ENCODE results near the gene ADAM8. TPM values are rescaled to one million over a fixed set of nuclear protein-coding genes. Genes with fewer than 3 reads are reported as not detected.

Gene ADAM8
- total and polyA plus RNA-seq, 10 of the 15 experiments (the other 5 are each of a cell fraction or from before 2014, with no cell fraction given) = 0.37 to 92.7 (median 21.7) TPM

GRCh38 chr10:133274751-133275683, 1.7 kb downstream of the ADAM8 start:
- peak overlapping the region; percentile 94 for H3K4me3 ChIP-seq
- in situ Hi-C loops (cut with MboI) = no loop called here
- peak; percentile 90 for FAIRE-seq
- peak; percentile 69 for ATAC-seq
- no peaks in the 10 kb centered on the region for H3K9me3 ChIP-seq (replicated peaks; ENCODE audit: control insufficient read depth, insufficient read depth, low read length)
- peaks cover 33% of the 10 kb centered on the region for H3K4me1 ChIP-seq (ENCODE audit: control insufficient read depth, insufficient read depth, low read length)
- SMC1A ChIA-PET (ENCODE audit: uncharacterized antibody, unreplicated experiment) = interaction anchor here (1.0 to 1.5 kb wide), 3 partner anchors 12 to 127 kb away, joined by 4 to 5 read pairs (median 4); no protein-coding TSS in a partner anchor
- RAD21 ChIA-PET (ENCODE audit: unreplicated experiment) = interaction anchor here (1.2 to 2.4 kb wide), 5 partner anchors 14 to 131 kb away, joined by 3 to 9 read pairs (median 4); no protein-coding TSS in a partner anchor
- POLR2A ChIA-PET = interaction anchor here (0.5 to 1.5 kb wide), 5 partner anchors 9 to 116 kb away, joined by 3 to 7 read pairs (median 5); no protein-coding TSS in a partner anchor
- intact Hi-C loops (cut with micrococcal nuclease; ENCODE audit: unreplicated experiment) = loop anchor here (2.0 kb wide), 1 partner anchor 34 kb away; the partner anchor contains the start of genes TUBGCP2 and ZNF511
- under 1% methylated on average over 24 of the region's 26 CpGs for WGBS (ENCODE audit: insufficient coverage, insufficient replicate concordance, low lambda C conversion rate, missing lambda C conversion rate)
- DNase-seq (ENCODE audit: low read depth, low spot score) = peak; percentile 72
- BruUV-seq (replicated peaks) = no TSS peak
- peak overlapping the region; percentile 92 for H3K9ac ChIP-seq (ENCODE audit: control insufficient read depth, insufficient read depth, low read length)
- no peaks in the 10 kb centered on the region; the same call in 1 of the 2 replicates for H4K20me1 ChIP-seq (ENCODE audit: control insufficient read depth, insufficient read depth)
- no peaks in the 10 kb centered on the region for H3K27me3 ChIP-seq (replicated peaks in 1 of 2; ENCODE audit: control insufficient read depth in 2 of 2, insufficient read depth in 2 of 2, low read length in 1 of 2)
- peaks cover 23% of the 10 kb centered on the region for H3K79me2 ChIP-seq (ENCODE audit: control insufficient read depth, insufficient read depth, low read length)
- peaks cover 5 to 28% of the 10 kb centered on the region in 2 experiments for H3K36me3 ChIP-seq (ENCODE audit: control insufficient read depth in 2 of 2, insufficient read depth in 2 of 2, low read length in 1 of 2)
- CTCF ChIA-PET = interaction anchor here (1.0 to 3.2 kb wide), 7 partner anchors 11 to 129 kb away, joined by 4 to 15 read pairs (median 5); no protein-coding TSS in a partner anchor
- H3K4me2 ChIP-seq (ENCODE audit: control insufficient read depth, insufficient read depth) = peak overlapping the region; percentile 90
- peak overlapping the region; percentile 96 for H3K27ac ChIP-seq (ENCODE audit: control insufficient read depth, insufficient read depth)
- H2AFZ ChIP-seq (ENCODE audit: control insufficient read depth, low read depth, low read length) = no peak overlapping the region; the same call in none of the 2 replicates
- TF ChIP-seq ZNF592 (IDR thresholded peaks at IDR 0.05) = peak; percentile 71; the same call in 1 of the 2 replicates
- TF ChIP-seq, protein P1, sequence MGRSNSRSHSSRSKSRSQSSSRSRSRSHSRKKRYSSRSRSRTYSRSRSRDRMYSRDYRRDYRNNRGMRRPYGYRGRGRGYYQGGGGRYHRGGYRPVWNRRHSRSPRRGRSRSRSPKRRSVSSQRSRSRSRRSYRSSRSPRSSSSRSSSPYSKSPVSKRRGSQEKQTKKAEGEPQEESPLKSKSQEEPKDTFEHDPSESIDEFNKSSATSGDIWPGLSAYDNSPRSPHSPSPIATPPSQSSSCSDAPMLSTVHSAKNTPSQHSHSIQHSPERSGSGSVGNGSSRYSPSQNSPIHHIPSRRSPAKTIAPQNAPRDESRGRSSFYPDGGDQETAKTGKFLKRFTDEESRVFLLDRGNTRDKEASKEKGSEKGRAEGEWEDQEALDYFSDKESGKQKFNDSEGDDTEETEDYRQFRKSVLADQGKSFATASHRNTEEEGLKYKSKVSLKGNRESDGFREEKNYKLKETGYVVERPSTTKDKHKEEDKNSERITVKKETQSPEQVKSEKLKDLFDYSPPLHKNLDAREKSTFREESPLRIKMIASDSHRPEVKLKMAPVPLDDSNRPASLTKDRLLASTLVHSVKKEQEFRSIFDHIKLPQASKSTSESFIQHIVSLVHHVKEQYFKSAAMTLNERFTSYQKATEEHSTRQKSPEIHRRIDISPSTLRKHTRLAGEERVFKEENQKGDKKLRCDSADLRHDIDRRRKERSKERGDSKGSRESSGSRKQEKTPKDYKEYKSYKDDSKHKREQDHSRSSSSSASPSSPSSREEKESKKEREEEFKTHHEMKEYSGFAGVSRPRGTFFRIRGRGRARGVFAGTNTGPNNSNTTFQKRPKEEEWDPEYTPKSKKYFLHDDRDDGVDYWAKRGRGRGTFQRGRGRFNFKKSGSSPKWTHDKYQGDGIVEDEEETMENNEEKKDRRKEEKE (IDR thresholded peaks at IDR 0.05) = no peak
- peak; percentile 93 for TF ChIP-seq CREM (IDR thresholded peaks at IDR 0.05; ENCODE audit: low read depth)
- TF ChIP-seq EP300 (IDR thresholded peaks at IDR 0.05; ENCODE audit: borderline replicate concordance in 1 of 2, control insufficient read depth in 1 of 2, low read depth in 2 of 2, low read length in 2 of 2) = peak; percentile 18 to 29; a peak in 1 of 4 replicates
- TF ChIP-seq KAT2A (conservative IDR thresholded peaks at IDR 0.05; ENCODE audit: control insufficient read depth, low read depth, low read length) = no peak
- TF ChIP-seq ZNF217 (IDR thresholded peaks at IDR 0.05) = 0 out of 2 replicates have a peak, but pooled peaks have one; percentile 60
- peak; percentile 93 for TF ChIP-seq IKZF1 (conservative IDR thresholded peaks at IDR 0.05)
- TF ChIP-seq TAF1 (IDR thresholded peaks at IDR 0.05; ENCODE audit: borderline replicate concordance, low read depth, low read length) = peak; percentile 63; the same call in 1 of the 2 replicates
- TF ChIP-seq TCF3 (IDR thresholded peaks at IDR 0.05; ENCODE audit: borderline replicate concordance, insufficient read depth, low read depth, low read length) = peak; percentile 94
- TF ChIP-seq SRF (IDR thresholded peaks at IDR 0.05; ENCODE audit: low read depth in 2 of 2, low read length in 2 of 2) = peak in 1 of 2 experiments; percentile 62; a peak in 2 of 4 replicates
- TF ChIP-seq CBFB (IDR thresholded peaks at IDR 0.05; ENCODE audit: low read depth) = peak; percentile 82
- TF ChIP-seq RFX5 (IDR thresholded peaks at IDR 0.05; ENCODE audit: low read depth, low read length) = no peak
- TF ChIP-seq KDM1A (IDR thresholded peaks at IDR 0.05; ENCODE audit: borderline replicate concordance) = no peak
